Natural killer cell (primary cell): ENCODE results near the gene IL1RL1. TPM values are rescaled to one million over a fixed set of nuclear protein-coding genes. Genes with fewer than 3 reads are reported as not detected.

Experiments
- ATAC-seq, 3 donors: fragments of 150-1000 bp in 2 of 3; fragments of 200-7000 bp in 1 of 3; cut with Tn5 transposase; 1 replicate in 1 of 3; 2 replicates in 2 of 3; pipeline ENCODE4 v1.10.0; 2021; ENCODE audit warnings: mild to moderate bottlenecking in 2 of 3, moderate library complexity in 2 of 3
- DNase-seq, 2 donors: peaks; one replicate each; pipeline versions ENCODE4 v3.0.0 to v3.0.0-alpha.2; 2013 to 2021; ENCODE audit warnings: mixed read lengths in 1 of 2
- H3K27ac ChIP-seq: one replicate; pipeline ENCODE4 v1.5.1; 2013; ENCODE audit warnings: mild to moderate bottlenecking, low read length
- H3K27me3 ChIP-seq: one replicate; pipeline ENCODE4 v1.6.1; 2013; ENCODE audit warnings: low read length; ENCODE audit not compliant: control insufficient read depth, insufficient read depth
- H3K36me3 ChIP-seq: one replicate; pipeline ENCODE4 v1.6.1; 2013; ENCODE audit warnings: low read length; ENCODE audit not compliant: control insufficient read depth, insufficient read depth
- H3K4me1 ChIP-seq: one replicate; pipeline ENCODE4 v1.6.1; 2013; ENCODE audit warnings: low read length; ENCODE audit not compliant: control insufficient read depth, insufficient read depth
- H3K4me3 ChIP-seq: one replicate; pipeline ENCODE4 v1.5.1; 2013; ENCODE audit warnings: low read length
- H3K9me3 ChIP-seq: one replicate; pipeline ENCODE4 v1.6.1; 2013; ENCODE audit warnings: low read length; ENCODE audit not compliant: control insufficient read depth, insufficient read depth
- H3K27ac Mint-ChIP-seq, 2 donors: one replicate each; pipeline ENCODE4 v1.8.0; 2022; ENCODE audit warnings: mild to moderate bottlenecking in 2 of 2, mixed read lengths in 2 of 2, moderate library complexity in 1 of 2
- H3K27me3 Mint-ChIP-seq, 2 donors: one replicate each; pipeline ENCODE4 v1.8.0; 2022; ENCODE audit warnings: low read depth in 2 of 2, mixed read lengths in 2 of 2
- H3K36me3 Mint-ChIP-seq: one replicate; pipeline ENCODE4 v1.8.0; 2022; ENCODE audit warnings: mixed read lengths
- H3K4me1 Mint-ChIP-seq, 2 donors: one replicate each; pipeline ENCODE4 v1.8.0; 2022; ENCODE audit warnings: mixed read lengths in 2 of 2
- H3K4me3 Mint-ChIP-seq: one replicate; pipeline ENCODE4 v1.8.0; 2022; ENCODE audit warnings: mild to moderate bottlenecking, moderate library complexity, mixed read lengths
- H3K9me3 Mint-ChIP-seq, 2 donors: one replicate each; pipeline ENCODE4 v1.8.0; 2022; ENCODE audit warnings: mixed read lengths in 2 of 2
- CTCF ChIP-seq: fragments of 200-600 bp; IDR thresholded peaks from one replicate; pipeline ENCODE4 v1.8.0; 2022; ENCODE audit warnings: antibody characterized with exemption
- WGBS: methylation state at CpG from one replicate; pipeline ENCODE4 v1.1.7; 2013; ENCODE audit warnings: missing lambda C conversion rate; ENCODE audit not compliant: insufficient coverage; 5-methylcytosine and 5-hydroxymethylcytosine counted together
- intact Hi-C: fragments of 100-400 bp; cut with micrococcal nuclease; formaldehyde crosslinking; loops from one replicate; pipeline ENCODE4 v1.14.2; 2022
- total RNA-seq, 4 donors: library from RNA; stranded (reverse); fragments of 120-200 nt in 1 of 4; gene quantifications; one replicate each; pipeline versions ENCODE4 v1.2.3 to v1.2.4, GENCODE V29; 2013 to 2022

The IL1RL1 gene
- total RNA-seq, 3 donors from 2014 or later (not counting 1 experiment from before 2014, with no cell fraction given), result 0.49 to 68.1 (median 2.2) TPM

GRCh38 chr2:102342888-102343287 is 31.5 kb downstream of the IL1RL1 start:
- intact Hi-C loops, result no loop called here
- WGBS, result 94% methylated on average over 3 of the region's 3 CpGs
- no peak overlapping the region for H3K27ac Mint-ChIP-seq
- no peak for DNase-seq
- Histone ChIP-seq H3K27ac (no peak overlapping the region), H3K4me3 (no peak overlapping the region), H3K9me3 (no peaks in the 10 kb centered on the region), H3K4me1 (no peaks in the 10 kb centered on the region), H3K36me3 (no peaks in the 10 kb centered on the region), H3K27me3 (no peaks in the 10 kb centered on the region)
- no peak overlapping the region for H3K4me3 Mint-ChIP-seq
- H3K4me1 Mint-ChIP-seq, result no peaks in the 10 kb centered on the region
- TF ChIP-seq CTCF, result no peak
- peaks cover 0 to 3% of the 10 kb centered on the region in 2 donors for H3K27me3 Mint-ChIP-seq
- H3K9me3 Mint-ChIP-seq, result no peaks in the 10 kb centered on the region
- H3K36me3 Mint-ChIP-seq, result no peaks in the 10 kb centered on the region
- ATAC-seq, result no peak

DNA sequence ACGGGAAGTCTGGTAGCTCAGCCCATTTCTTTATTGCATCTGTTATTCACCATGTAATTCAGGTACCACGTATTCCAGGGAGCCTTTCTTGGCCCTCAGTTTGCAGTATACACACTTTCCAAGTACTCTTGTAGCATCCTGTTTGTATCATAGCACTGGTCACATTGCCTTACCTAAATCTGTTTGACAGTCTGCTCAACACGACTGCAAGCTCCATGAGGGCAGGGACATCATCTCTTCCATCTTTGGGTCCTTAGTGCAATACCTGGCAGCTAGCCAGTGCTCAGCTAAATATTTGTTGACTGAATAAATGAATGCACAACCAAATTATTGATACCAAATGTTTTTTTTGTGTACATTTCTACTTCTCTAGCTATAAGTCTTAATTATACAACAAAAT is 33.0 kb downstream of the IL1RL1 start:
- H3K9me3 Mint-ChIP-seq, result no peaks in the 10 kb centered on the region
- no peaks in the 10 kb centered on the region for H3K36me3 Mint-ChIP-seq
- ATAC-seq, result no peak
- TF ChIP-seq CTCF, result no peak
- intact Hi-C loops, result no loop called here
- H3K27me3 ChIP-seq, result no peaks in the 10 kb centered on the region
- H3K4me1 ChIP-seq, result no peaks in the 10 kb centered on the region
- peaks cover 0 to 3% of the 10 kb centered on the region in 2 donors for H3K27me3 Mint-ChIP-seq
- no peak for DNase-seq
- no peak overlapping the region for H3K27ac Mint-ChIP-seq
- H3K4me3 Mint-ChIP-seq, result no peak overlapping the region
- H3K27ac ChIP-seq, result no peak overlapping the region
- WGBS, result 91% methylated on average over 3 of the region's 3 CpGs
- no peaks in the 10 kb centered on the region for H3K9me3 ChIP-seq
- no peak overlapping the region for H3K4me3 ChIP-seq
- H3K36me3 ChIP-seq, result no peaks in the 10 kb centered on the region
- no peaks in the 10 kb centered on the region for H3K4me1 Mint-ChIP-seq

GRCh38 chr2:102345329-102345920 is 34.1 kb downstream of the IL1RL1 start:
- no peak overlapping the region for H3K27ac ChIP-seq
- Mint-ChIP-seq H3K27ac (no peak overlapping the region), H3K36me3 (no peaks in the 10 kb centered on the region), H3K27me3 (peaks cover 0 to 3% of the 10 kb centered on the region in 2 donors), H3K9me3 (no peaks in the 10 kb centered on the region), H3K4me3 (no peak overlapping the region), H3K4me1 (no peaks in the 10 kb centered on the region)
- ATAC-seq (no peak), DNase-seq (no peak)
- no peaks in the 10 kb centered on the region for H3K9me3 ChIP-seq
- no peak overlapping the region for H3K4me3 ChIP-seq
- intact Hi-C loops, result no loop called here
- no peaks in the 10 kb centered on the region for H3K4me1 ChIP-seq
- H3K36me3 ChIP-seq, result no peaks in the 10 kb centered on the region
- 93% methylated on average over 2 of the region's 4 CpGs for WGBS
- no peak for TF ChIP-seq CTCF
- H3K27me3 ChIP-seq, result no peaks in the 10 kb centered on the region
